Urothelium cell line (cell line): ENCODE measurements around the gene NEK7.
A peak's percentile ranks its signal among the peaks of the same experiment; 100 is the strongest.
"Not testable (repeated sequence)": the region's sequence is repeated elsewhere in the genome, so short reads cannot be mapped to it uniquely, and the experiment has no call there.

Source experiments
- DNase-seq: peaks from one replicate; pipeline ENCODE4 v3.0.0; 2011; ENCODE audit warnings: low spot score, mixed read lengths
- FAIRE-seq: peaks from 2 replicates; lab custom pipeline; 2011; peaks lifted over from hg19 to GRCh38; lab: Jason Lieb, UNC

NEK7 gene

GRCh38 chr1:198199105-198199504, 42.3 kb downstream of the NEK7 start:
- FAIRE-seq, result no peak
- DNase-seq, result no peak

GRCh38 chr1:198201956-198202784, 45.4 kb downstream of the NEK7 start:
- DNase-seq (no peak), FAIRE-seq (no peak)

- FAIRE-seq, result no peak
These were observed 46.6 kb downstream of the NEK7 start for GRCh38 chr1:198203434-198203833.

GRCh38 chr1:198205016-198205684, 48.4 kb downstream of the NEK7 start:
- no peak for FAIRE-seq
- DNase-seq, result no peak

More at GRCh38 chr1:198203434-198203833, 46.6 kb downstream of the NEK7 start:
- DNase-seq, result no peak

GRCh38 chr1:198206292-198206691, 49.5 kb downstream of the NEK7 start:
- no peak for FAIRE-seq
- no peak for DNase-seq

- no peak for FAIRE-seq
These were observed 54.9 kb downstream of the NEK7 start for GRCh38 chr1:198211696-198212095.

GRCh38 chr1:198212126-198212525, 55.3 kb downstream of the NEK7 start:
- FAIRE-seq, result no peak

More at GRCh38 chr1:198211696-198212095, 54.9 kb downstream of the NEK7 start:
- DNase-seq, result no peak

GRCh38 chr1:198212675-198213074, 55.9 kb downstream of the NEK7 start:
- DNase-seq, result no peak
- FAIRE-seq, result no peak

More at GRCh38 chr1:198212126-198212525, 55.3 kb downstream of the NEK7 start:
- DNase-seq, result no peak

GRCh38 chr1:198214924-198215323, 58.1 kb downstream of the NEK7 start:
- FAIRE-seq (no peak), DNase-seq (no peak)

GRCh38 chr1:198220428-198220827, 63.6 kb downstream of the NEK7 start:
- FAIRE-seq (no peak), DNase-seq (peak; percentile 11)

GRCh38 chr1:198227010-198227409, 70.2 kb downstream of the NEK7 start:
- FAIRE-seq, DNase-seq: not testable (repeated sequence)

GRCh38 chr1:198227454-198227853, 70.7 kb downstream of the NEK7 start:
- FAIRE-seq, result not testable (repeated sequence)

GRCh38 chr1:198228925-198229324, 72.1 kb downstream of the NEK7 start:
- FAIRE-seq (no peak), DNase-seq (no peak)

More at GRCh38 chr1:198227454-198227853, 70.7 kb downstream of the NEK7 start:
- DNase-seq, result not testable (repeated sequence)

- DNase-seq (no peak), FAIRE-seq (no peak)
These were observed 75.0 kb downstream of the NEK7 start for GRCh38 chr1:198231779-198232178.

- FAIRE-seq, result no peak
- DNase-seq, result no peak
These were observed 75.6 kb downstream of the NEK7 start for GRCh38 chr1:198232378-198232777.

GRCh38 chr1:198232940-198233675, 76.3 kb downstream of the NEK7 start:
- FAIRE-seq (no peak), DNase-seq (no peak)

GRCh38 chr1:198234520-198235251, 77.9 kb downstream of the NEK7 start:
- FAIRE-seq, result no peak
- DNase-seq, result no peak

- no peak for DNase-seq
- FAIRE-seq, result no peak
These were observed 81.3 kb downstream of the NEK7 start for GRCh38 chr1:198238121-198238520.

- FAIRE-seq (no peak), DNase-seq (no peak)
These were observed 84.8 kb downstream of the NEK7 start for GRCh38 chr1:198241553-198241952.

GRCh38 chr1:198244772-198245171, 88.0 kb downstream of the NEK7 start:
- DNase-seq (no peak), FAIRE-seq (no peak)

- FAIRE-seq, result no peak
These were observed 88.6 kb downstream of the NEK7 start for GRCh38 chr1:198245379-198245778.

More at GRCh38 chr1:198245379-198245778, 88.6 kb downstream of the NEK7 start:
- no peak for DNase-seq
